ENCODE measurements around the gene TMEM39B. TPM values are rescaled to one million over a fixed set of nuclear protein-coding genes. Genes with fewer than 3 reads are reported as not detected.

The TMEM39B gene
- polyA plus RNA-seq, 1 experiment: 31.1 TPM

GRCh38 chr1:32066489-32066873, 6.3 kb upstream of the TMEM39B start:
- ChIA-PET CTCF (no interaction called here), POLR2A (no interaction called here)
- no peak for DNase-seq (ENCODE audit: low read depth)
- no peak overlapping the region for H3K4me3 ChIP-seq (ENCODE audit: low read depth, low read length)
- no peaks in the 10 kb centered on the region for H3K27me3 ChIP-seq (ENCODE audit: control insufficient read depth, insufficient read depth, low read length)
- H3K36me3 ChIP-seq (ENCODE audit: control insufficient read depth, insufficient read depth, low read length): peaks cover under 1% of the 10 kb centered on the region
- no peak for TF ChIP-seq CTCF (IDR thresholded peaks at IDR 0.05; ENCODE audit: insufficient read depth, low read depth, low read length)

GRCh38 chr1:32068957-32069588, 3.7 kb upstream of the TMEM39B start:
- CTCF ChIA-PET: no interaction called here
- no peak for TF ChIP-seq CTCF (IDR thresholded peaks at IDR 0.05; ENCODE audit: insufficient read depth, low read depth, low read length)
- no peaks in the 10 kb centered on the region; the same call in 1 of the 2 replicates for H3K36me3 ChIP-seq (ENCODE audit: control insufficient read depth, insufficient read depth, low read length)
- H3K4me3 ChIP-seq (ENCODE audit: low read depth, low read length): no peak overlapping the region
- no peak for DNase-seq (ENCODE audit: low read depth)
- no peaks in the 10 kb centered on the region for H3K27me3 ChIP-seq (ENCODE audit: control insufficient read depth, insufficient read depth, low read length)
- POLR2A ChIA-PET: no interaction called here

GRCh38 chr1:32071758-32072621, 749 bp upstream of the TMEM39B start:
- no peak for TF ChIP-seq CTCF (IDR thresholded peaks at IDR 0.05; ENCODE audit: insufficient read depth, low read depth, low read length)
- Histone ChIP-seq H3K27me3 (ENCODE audit: control insufficient read depth, insufficient read depth, low read length) (no peaks in the 10 kb centered on the region), H3K4me3 (ENCODE audit: low read depth, low read length) (peak overlapping the region; percentile 95), H3K36me3 (ENCODE audit: control insufficient read depth, insufficient read depth, low read length) (peaks cover 9% of the 10 kb centered on the region)
- DNase-seq (ENCODE audit: low read depth): no peak
- CTCF ChIA-PET: interaction anchor here (0.8 to 2.5 kb wide), 6 partner anchors 9 to 108 kb away, joined by 3 to 9 read pairs (median 4); partner anchors contain the start of gene TXLNA
- POLR2A ChIA-PET: interaction anchor here (0.6 to 1.6 kb wide), 2 partner anchors 9 to 233 kb away, joined by 6 to 9 read pairs; no protein-coding TSS in a partner anchor

- peak; percentile 43 for TF ChIP-seq CTCF (IDR thresholded peaks at IDR 0.05; ENCODE audit: insufficient read depth, low read depth, low read length)
- H3K27me3 ChIP-seq (ENCODE audit: control insufficient read depth, insufficient read depth, low read length): no peaks in the 10 kb centered on the region
- no peak for DNase-seq (ENCODE audit: low read depth)
- POLR2A ChIA-PET: interaction anchor here (0.6 to 1.0 kb wide), 2 partner anchors 17 to 167 kb away, joined by 3 read pairs; no protein-coding TSS in a partner anchor
- CTCF ChIA-PET: interaction anchor here (0.5 to 2.5 kb wide), 12 partner anchors 10 to 422 kb away, joined by 3 to 9 read pairs (median 3); no protein-coding TSS in a partner anchor
- peaks cover 20% of the 10 kb centered on the region for H3K36me3 ChIP-seq (ENCODE audit: control insufficient read depth, insufficient read depth, low read length)
- H3K4me3 ChIP-seq (ENCODE audit: low read depth, low read length): peak overlapping the region; percentile 95
Observed at GRCh38 chr1:32073299-32074229, 825 bp downstream of the TMEM39B start.
